ENCODE measurements around the gene C1QTNF5. TPM values are rescaled to one million over a fixed set of nuclear protein-coding genes. Genes with fewer than 3 reads are reported as not detected.
A peak's percentile ranks its signal among the peaks of the same experiment; 100 is the strongest.

C1QTNF5 gene
- total and polyA plus RNA-seq, 5 donors from 2014 or later, result not detected

- no peak overlapping the region for H3K4me3 ChIP-seq (ENCODE audit: low read depth, low read length)
- H3K27ac ChIP-seq (ENCODE audit: insufficient read depth, low read length, poor library complexity, severe bottlenecking), result no peak overlapping the region
- ATAC-seq (ENCODE audit: low read depth in 2 of 2) (no peak), DNase-seq (no peak)
- H3K36me3 ChIP-seq (ENCODE audit: control insufficient read depth, insufficient read depth, low read length), result peaks cover 63% of the 10 kb centered on the region
- Mint-ChIP-seq H3K27me3 (no peaks in the 10 kb centered on the region), H3K27ac (peak overlapping the region in 1 of 3 donors; percentile 26), H3K4me3 (no peak overlapping the region), H3K4me1 (peaks cover 0 to 4% (median 0%) of the 10 kb centered on the region in 4 donors), H3K9me3 (peaks cover 0 to 1% (median 0%) of the 10 kb centered on the region in 7 donors), H3K36me3 (peaks cover 30% of the 10 kb centered on the region)
- no peaks in the 10 kb centered on the region for H3K4me1 ChIP-seq (ENCODE audit: control insufficient read depth, insufficient read depth, low read length, poor library complexity, severe bottlenecking)
- H3K27me3 ChIP-seq (ENCODE audit: control insufficient read depth, insufficient read depth, low read length), result no peaks in the 10 kb centered on the region
- H3K9me3 ChIP-seq (ENCODE audit: control insufficient read depth in 2 of 2, low read length in 2 of 2), result peaks cover 3 to 5% of the 10 kb centered on the region in 2 experiments
Measured at GRCh38 chr11:119295178-119295577, 45.5 kb downstream of the C1QTNF5 start.

DNA sequence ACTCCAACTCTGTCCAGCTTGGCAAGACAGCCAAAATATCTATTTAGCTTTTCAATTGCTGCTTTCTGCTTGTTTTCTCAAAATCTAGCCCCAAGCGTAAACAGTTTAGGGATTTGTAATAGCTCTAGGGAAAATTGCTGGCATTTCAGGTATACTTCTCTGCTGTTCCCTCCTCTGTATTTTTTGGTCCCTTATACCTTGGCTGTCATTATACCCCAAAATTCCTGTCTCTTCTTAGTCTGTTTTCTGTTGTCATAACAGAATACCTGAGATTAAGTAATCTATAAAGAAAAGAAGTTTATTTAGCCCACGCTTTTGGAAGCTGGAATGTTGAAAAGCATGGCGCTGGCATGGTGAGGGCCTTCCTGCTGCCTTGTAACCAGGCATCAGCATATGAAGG is 47.2 kb downstream of the C1QTNF5 start:
- peaks cover 21% of the 10 kb centered on the region for H3K36me3 Mint-ChIP-seq
- Histone ChIP-seq H3K36me3 (ENCODE audit: control insufficient read depth, insufficient read depth, low read length) (peaks cover 53% of the 10 kb centered on the region), H3K4me1 (ENCODE audit: control insufficient read depth, insufficient read depth, low read length, poor library complexity, severe bottlenecking) (no peaks in the 10 kb centered on the region), H3K27ac (ENCODE audit: insufficient read depth, low read length, poor library complexity, severe bottlenecking) (no peak overlapping the region), H3K4me3 (ENCODE audit: low read depth, low read length) (no peak overlapping the region), H3K9me3 (ENCODE audit: control insufficient read depth in 2 of 2, low read length in 2 of 2) (peaks cover 3 to 5% of the 10 kb centered on the region in 2 experiments), H3K27me3 (ENCODE audit: control insufficient read depth, insufficient read depth, low read length) (no peaks in the 10 kb centered on the region)
- H3K4me1 Mint-ChIP-seq, result peaks cover 0 to 2% (median 0%) of the 10 kb centered on the region in 4 donors
- no peak overlapping the region for H3K27ac Mint-ChIP-seq
- no peak for ATAC-seq (ENCODE audit: low read depth in 2 of 2)
- no peak for DNase-seq
- no peaks in the 10 kb centered on the region for H3K27me3 Mint-ChIP-seq
- peaks cover 0 to 1% (median 0%) of the 10 kb centered on the region in 7 donors for H3K9me3 Mint-ChIP-seq
- H3K4me3 Mint-ChIP-seq, result no peak overlapping the region

DNA sequence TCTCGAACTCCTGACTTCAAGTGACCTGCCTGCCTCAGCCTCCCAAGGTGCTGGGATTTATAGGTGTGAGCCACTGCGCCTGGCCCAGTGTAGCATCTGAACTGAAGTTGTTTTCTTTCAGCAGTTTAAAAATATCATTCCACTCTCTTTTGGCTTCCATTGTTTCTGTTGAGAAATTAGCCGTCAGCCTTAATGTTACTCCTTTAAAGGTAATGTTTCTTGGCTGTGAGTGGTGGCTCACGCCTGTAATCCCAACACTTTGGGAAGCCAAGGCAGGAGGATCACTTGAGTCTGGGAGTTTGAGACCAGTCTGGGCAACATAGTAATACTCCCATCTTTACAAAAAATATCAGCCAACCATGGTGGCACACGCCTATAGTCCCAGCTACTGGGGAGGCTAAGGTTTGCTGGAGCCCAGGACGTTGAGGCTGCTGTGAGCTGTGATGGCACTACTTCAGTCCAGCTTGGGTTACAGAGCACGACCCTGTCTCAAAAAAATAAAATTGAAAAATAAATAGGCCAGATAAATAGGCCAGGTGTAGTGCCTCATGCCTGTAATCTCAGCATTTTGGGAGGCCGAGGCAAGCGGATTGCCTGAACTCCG is 49.7 kb downstream of the C1QTNF5 start:
- ATAC-seq (ENCODE audit: low read depth in 2 of 2) (no peak), DNase-seq (no peak)
- Mint-ChIP-seq H3K4me3 (no peak overlapping the region), H3K36me3 (peaks cover 25% of the 10 kb centered on the region), H3K4me1 (peaks cover 0 to 7% (median under 1%) of the 10 kb centered on the region in 4 donors), H3K27ac (no peak overlapping the region), H3K9me3 (peaks cover 0 to 1% (median 0%) of the 10 kb centered on the region in 7 donors), H3K27me3 (no peaks in the 10 kb centered on the region)
- Histone ChIP-seq H3K36me3 (ENCODE audit: control insufficient read depth, insufficient read depth, low read length) (peaks cover 48% of the 10 kb centered on the region), H3K4me1 (ENCODE audit: control insufficient read depth, insufficient read depth, low read length, poor library complexity, severe bottlenecking) (no peaks in the 10 kb centered on the region), H3K4me3 (ENCODE audit: low read depth, low read length) (no peak overlapping the region), H3K9me3 (ENCODE audit: control insufficient read depth in 2 of 2, low read length in 2 of 2) (peaks cover 3 to 5% of the 10 kb centered on the region in 2 experiments), H3K27me3 (ENCODE audit: control insufficient read depth, insufficient read depth, low read length) (no peaks in the 10 kb centered on the region), H3K27ac (ENCODE audit: insufficient read depth, low read length, poor library complexity, severe bottlenecking) (no peak overlapping the region)

Other genes starting within 250 kb of the C1QTNF5 start
- gene DPAGT1, start 239.0 kb downstream of the C1QTNF5 start, total RNA-seq, result 22.5 TPM
- 10 to 100 TPM; 28.6 to 35.2 (median 32.6) TPM for gene DPAGT1, start 239.0 kb downstream of the C1QTNF5 start, polyA plus RNA-seq
- 21.1 TPM for gene C2CD2L, start 233.5 kb downstream of the C1QTNF5 start, total RNA-seq
- 1 to 10 TPM; 2.1 to 4.6 (median 4.5) TPM for gene C2CD2L, start 233.5 kb downstream of the C1QTNF5 start, polyA plus RNA-seq
- gene HINFP, start 219.3 kb downstream of the C1QTNF5 start, total RNA-seq, result 24.4 TPM
- gene HINFP, start 219.3 kb downstream of the C1QTNF5 start, polyA plus RNA-seq, result 10 to 100 TPM in 3 of 4 donors, 1 to 10 TPM in 1; 10.0 to 18.1 (median 13.3) TPM
- not detected for gene ABCG4, start 191.8 kb downstream of the C1QTNF5 start, total RNA-seq
- gene ABCG4, start 191.8 kb downstream of the C1QTNF5 start, polyA plus RNA-seq, result not detected
- 7.8 TPM for gene NLRX1, start 172.2 kb downstream of the C1QTNF5 start, total RNA-seq
- gene NLRX1, start 172.2 kb downstream of the C1QTNF5 start, polyA plus RNA-seq, result 1 to 10 TPM; 5.0 to 6.7 (median 5.8) TPM
- not detected for gene NHERF4, start 155.4 kb downstream of the C1QTNF5 start, total RNA-seq
- not detected for gene NHERF4, start 155.4 kb downstream of the C1QTNF5 start, polyA plus RNA-seq
- 35.6 TPM for gene CBL, start 134.5 kb downstream of the C1QTNF5 start, total RNA-seq
- 10 to 100 TPM in 1 of 4 donors, 1 to 10 TPM in 3; 7.9 to 11.7 (median 8.8) TPM for gene CBL, start 134.5 kb downstream of the C1QTNF5 start, polyA plus RNA-seq
- gene MCAM, start 23.8 kb downstream of the C1QTNF5 start, total RNA-seq, result 10.1 TPM
- 1 to 10 TPM in 3 of 4 donors, under 1 TPM in 1; 0.37 to 1.6 (median 1.5) TPM for gene MCAM, start 23.8 kb downstream of the C1QTNF5 start, polyA plus RNA-seq
- 21.0 TPM for gene RNF26, start 6.4 kb downstream of the C1QTNF5 start, total RNA-seq
- 10 to 100 TPM; 27.5 to 38.3 (median 37.4) TPM for gene RNF26, start 6.4 kb downstream of the C1QTNF5 start, polyA plus RNA-seq
- gene MFRP, start 5.8 kb upstream of the C1QTNF5 start, total RNA-seq, result not detected
- gene MFRP, start 5.8 kb upstream of the C1QTNF5 start, polyA plus RNA-seq, result not detected
- gene USP2, start 40.8 kb upstream of the C1QTNF5 start, total RNA-seq, result 1.6 TPM
- gene USP2, start 40.8 kb upstream of the C1QTNF5 start, polyA plus RNA-seq, result under 1 TPM in 1 of 4 donors, not detected in 3; 0.22 TPM
- gene THY1, start 82.3 kb upstream of the C1QTNF5 start, total RNA-seq, result not detected
- not detected for gene THY1, start 82.3 kb upstream of the C1QTNF5 start, polyA plus RNA-seq